CD4-positive, alpha-beta T cell treated with Interleukin-10 for 1 hour (primary cell): ENCODE measurements around the gene VEGFA.

Experiments used
- DNase-seq: peaks from one replicate; pipeline ENCODE4 v3.0.0-alpha.2; 2020

The VEGFA gene

DNA sequence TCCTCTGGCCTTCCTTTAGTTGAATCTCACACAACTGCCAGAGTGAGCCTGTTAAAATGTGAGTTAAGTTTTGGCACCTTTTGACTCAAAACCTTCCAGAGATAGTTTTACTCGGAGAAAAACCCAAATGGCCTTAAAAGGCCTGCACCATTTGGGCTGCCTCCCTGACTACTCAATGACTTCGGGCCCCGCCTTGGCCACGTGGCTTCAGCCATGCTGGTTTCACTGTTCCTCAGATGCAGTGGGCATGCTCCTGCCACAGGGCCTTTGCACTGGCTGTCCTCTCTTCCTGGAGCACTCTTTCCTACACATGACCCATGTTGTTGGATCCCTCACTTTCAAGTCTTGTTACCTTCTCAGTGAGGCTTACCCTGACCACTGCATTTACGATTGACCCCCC lies 18.3 kb downstream of the VEGFA start:
- no peak for DNase-seq

- DNase-seq: no peak
Measured at GRCh38 chr6:43789447-43789846, 19.4 kb downstream of the VEGFA start.

- no peak for DNase-seq
Measured at GRCh38 chr6:43790031-43790430, 20.0 kb downstream of the VEGFA start.

DNA sequence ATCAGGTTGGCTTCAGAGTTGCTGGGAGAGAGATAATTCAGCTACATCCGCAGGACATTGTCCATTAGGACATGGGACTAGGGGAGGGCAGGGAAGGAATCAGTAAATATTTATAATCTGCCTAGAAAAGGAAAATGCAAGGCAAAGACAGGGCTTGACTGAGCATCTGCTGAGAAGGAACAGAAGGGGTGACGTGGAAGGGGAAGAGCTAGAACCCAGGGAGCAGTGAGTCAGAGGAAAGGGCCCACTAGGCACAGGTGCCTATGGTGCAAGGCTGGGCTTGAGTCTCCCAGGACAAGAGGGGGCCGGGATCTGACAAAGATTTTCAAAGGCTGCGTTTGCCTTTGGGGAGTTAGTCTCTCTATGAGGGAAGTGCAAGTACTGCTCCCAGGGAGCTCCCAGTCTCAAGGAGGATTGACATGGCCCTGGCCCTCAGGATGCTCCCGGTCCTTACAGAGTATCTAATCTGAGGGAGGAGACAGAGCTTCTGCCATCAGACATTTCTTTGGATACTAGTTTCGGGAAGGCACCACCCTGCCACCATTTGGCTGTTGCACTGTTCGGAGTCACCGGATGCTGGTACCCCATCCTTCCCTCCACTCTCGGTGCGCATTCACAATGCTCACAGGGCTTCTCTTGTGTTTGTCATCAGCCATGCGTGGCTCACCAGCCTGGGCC lies 21.9 kb downstream of the VEGFA start:
- no peak for DNase-seq

DNA sequence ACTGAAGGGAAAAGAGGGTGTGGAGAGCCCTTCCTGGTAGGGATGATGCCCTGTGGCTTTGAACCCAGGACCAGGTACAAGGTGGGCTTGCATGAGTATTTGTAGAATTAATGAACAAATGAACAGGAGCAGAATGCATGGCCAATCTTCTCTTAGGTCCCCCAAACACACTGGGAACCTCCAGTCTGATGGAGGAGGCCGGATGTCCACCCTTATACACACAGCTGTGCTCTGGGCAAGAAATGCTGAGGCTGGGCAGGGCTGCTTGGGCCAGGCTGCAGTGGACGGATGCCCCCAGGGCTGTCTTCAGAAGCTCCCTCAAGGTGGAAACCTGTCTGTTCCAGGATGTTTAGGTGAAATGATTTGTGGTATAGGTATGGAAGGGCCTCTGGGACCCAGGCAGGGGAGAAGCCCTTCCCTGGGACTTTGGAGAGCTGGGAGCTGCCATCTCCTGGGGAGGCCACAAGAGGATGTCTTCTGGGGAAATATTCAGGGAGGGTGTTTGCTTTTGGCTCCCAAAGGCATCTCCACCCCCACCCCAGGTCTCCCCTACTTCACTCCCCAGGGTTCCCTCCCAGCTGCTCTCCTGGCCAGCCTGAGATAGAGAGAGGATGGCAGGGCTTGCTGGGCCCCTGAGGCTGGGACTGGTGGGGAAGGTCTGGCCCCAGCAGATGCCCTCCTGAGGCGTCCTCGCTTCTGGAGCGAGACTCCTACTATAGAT lies 23.3 kb downstream of the VEGFA start:
- DNase-seq: no peak

- no peak for DNase-seq
Measured at GRCh38 chr6:43793875-43794242, 23.8 kb downstream of the VEGFA start.

DNA sequence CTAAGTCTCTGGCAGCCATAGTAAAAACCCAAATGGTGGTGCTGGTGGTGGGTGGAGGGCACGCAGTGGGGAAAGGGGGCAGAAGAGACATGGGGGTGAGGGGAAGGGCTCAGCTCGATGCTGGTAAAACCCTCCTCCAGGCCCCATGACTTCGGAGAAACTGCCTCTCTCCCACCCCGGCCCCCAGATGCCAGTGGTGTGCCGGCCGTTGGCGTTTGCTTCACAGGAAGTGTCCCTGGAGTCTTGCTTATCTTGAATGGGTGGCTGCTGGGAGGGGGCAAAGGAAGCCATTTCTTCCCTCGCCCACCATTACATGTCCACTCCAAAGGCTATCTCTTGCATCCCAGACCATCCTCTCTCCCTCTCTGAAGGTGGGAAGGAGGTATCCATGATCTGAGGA lies 25.4 kb downstream of the VEGFA start:
- DNase-seq: no peak

- DNase-seq: no peak
Measured at GRCh38 chr6:43796168-43796567, 26.2 kb downstream of the VEGFA start.

- no peak for DNase-seq
Measured at GRCh38 chr6:43796903-43797890, 27.2 kb downstream of the VEGFA start.

DNA sequence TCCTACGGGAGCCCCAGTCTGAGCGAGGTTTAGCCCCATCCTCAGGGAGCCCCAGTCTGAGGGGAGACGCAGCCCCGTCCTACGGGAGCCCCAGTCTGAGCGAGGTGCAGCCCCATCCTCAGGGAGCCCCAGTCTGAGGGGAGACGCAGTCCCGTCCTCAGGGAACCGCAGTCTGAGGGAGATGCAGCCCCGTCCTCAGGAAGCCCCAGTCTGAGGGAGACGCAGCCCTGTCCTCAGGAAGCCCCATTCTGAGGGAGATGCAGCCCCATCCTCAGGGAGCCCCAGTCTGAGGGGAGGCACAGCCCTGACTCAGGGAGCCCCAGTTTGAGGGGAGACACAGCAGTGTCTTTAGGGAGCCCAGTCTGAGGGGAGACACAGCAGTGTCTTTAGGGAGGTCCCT lies 27.9 kb downstream of the VEGFA start:
- no peak for DNase-seq

- no peak for DNase-seq
Measured at GRCh38 chr6:43798688-43799444, 28.9 kb downstream of the VEGFA start.

DNA sequence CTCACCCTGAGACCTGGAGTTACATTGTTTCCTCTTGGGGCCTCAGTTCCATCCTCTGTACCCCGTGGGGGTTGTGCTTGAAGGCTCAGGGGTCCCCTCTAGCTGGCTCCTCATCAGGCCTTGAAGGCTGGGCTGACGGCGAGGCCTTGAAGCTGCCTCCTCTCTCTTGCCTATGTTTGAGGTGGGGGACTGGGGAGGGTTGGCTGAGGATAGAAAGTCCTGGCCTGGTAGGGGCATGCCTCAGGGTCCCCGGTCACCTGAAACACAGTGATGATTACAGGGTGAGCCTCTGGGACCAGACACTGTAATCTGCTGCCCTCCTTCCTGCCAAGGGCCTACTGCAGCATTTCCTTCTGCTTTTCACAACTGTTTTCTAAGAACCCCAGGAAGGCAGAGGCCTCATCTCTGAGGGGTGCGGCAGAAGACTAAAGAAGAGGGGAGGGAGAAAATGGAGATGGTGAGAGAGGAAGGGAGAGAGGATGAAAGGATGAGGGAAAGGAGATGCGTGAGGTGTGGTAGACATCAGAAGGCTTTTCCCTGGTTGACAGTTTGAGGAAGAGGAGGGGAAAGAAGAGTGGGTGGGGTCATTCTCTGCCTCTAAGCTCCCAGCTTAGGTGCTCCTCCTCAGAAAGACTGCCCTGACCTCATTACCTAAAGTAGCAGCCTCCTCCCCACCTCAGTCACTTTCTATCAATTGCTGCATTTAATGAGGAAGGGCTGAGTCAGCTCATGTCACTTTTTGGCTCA lies 29.7 kb downstream of the VEGFA start:
- no peak for DNase-seq

GRCh38 chr6:43800298-43800623 lies 30.2 kb downstream of the VEGFA start:
- DNase-seq: no peak

DNA sequence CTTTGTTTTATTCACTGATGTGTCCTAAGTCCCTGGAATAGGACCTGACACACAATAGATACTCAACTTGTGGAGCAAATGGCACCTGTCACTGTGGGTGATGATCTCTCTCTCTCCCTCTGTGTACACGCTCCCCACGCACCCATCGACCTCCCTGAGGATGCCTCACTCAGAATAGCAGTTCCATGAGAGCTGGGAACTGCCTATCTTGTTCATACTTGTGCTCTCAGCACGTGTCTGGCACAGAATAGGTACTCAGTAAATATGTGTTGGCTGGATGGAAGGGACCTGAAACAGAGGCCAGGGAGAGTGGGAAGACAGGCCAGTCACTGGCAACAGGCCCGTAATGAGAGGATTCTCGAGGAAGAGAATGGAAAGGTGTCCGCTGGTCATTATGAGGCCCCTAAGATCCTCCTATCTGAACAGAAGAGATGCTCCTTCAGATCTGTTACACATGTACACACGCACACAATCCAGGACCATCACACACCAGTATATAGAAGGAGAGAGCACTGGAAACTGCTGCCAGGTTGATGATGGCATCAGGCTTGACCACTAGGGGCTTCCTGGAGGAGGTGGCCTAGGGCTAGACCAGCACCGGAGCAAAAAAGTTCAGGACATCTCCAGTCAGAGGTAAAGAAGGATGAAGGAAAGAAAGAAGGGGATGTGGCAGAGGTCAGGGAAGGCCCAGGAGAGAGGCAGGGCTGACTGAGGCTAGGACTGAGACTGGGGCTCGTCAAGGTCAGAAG lies 30.9 kb downstream of the VEGFA start:
- DNase-seq: no peak

DNA sequence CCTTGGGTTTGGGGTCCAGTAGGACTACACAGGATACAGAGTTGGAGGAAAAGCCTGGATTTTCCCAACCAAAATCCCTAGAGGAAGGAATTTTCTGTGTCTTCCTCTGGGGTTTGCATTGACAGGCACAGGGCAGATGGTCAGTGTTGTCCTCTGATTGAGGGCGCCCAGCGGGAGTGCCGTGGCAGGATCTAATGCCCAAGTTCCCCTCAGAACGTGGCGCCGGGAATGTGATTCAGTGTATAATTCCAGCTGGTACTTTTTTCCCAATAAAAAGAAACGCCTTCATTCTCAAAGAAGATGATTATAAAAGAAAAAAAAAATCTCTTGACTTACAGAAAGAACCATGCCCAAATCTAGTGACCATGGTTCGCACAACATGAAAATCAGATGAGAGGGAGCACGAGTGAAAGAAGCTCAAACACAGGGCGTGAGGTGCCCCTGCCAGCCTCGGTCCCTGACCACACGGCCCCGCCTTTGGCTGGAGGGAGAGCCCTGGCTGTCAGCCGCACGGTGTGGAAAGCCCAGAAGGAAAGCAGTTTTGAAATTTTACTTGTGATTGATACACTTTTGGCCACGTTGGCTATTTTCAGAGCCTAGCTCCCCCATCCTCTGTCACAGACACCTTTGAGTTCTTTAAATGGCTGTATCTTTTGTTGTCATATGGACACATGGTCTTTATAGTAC lies 31.6 kb downstream of the VEGFA start:
- no peak for DNase-seq

DNA sequence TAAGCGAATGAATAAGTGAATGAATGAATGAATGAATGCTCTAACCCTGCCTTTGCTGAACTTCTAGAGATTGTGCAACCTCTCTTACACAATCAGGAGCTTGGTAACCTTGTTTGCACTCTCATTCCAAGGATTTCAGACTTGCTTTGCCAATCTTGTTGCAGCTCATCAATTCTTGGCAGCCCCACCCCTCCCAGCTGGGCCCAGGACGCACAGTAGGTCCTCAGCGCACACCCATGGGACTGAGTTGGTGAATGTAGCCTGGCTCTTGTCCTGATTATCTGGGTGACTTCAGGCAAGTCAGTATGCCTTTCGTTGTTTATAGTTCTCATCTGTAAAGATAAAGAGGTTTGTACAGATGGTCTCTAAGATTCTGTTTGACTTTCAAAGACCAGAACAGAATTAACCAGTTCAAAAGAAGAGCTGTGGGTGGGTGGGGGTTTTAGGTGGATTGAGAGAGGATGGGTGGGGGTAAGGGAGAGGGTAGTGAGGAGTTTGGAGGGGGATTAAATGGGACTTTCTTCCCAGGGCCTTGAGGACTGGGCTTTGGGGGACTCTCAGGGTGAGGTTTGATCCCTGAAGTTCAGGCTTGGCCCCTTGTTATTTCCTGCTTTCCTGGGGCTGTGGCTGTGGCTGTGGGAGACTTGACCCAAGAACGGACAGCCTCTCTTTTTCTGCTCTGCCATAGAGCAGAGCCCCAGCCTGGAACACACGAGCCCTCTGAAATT lies 33.2 kb downstream of the VEGFA start:
- DNase-seq: no peak

DNA sequence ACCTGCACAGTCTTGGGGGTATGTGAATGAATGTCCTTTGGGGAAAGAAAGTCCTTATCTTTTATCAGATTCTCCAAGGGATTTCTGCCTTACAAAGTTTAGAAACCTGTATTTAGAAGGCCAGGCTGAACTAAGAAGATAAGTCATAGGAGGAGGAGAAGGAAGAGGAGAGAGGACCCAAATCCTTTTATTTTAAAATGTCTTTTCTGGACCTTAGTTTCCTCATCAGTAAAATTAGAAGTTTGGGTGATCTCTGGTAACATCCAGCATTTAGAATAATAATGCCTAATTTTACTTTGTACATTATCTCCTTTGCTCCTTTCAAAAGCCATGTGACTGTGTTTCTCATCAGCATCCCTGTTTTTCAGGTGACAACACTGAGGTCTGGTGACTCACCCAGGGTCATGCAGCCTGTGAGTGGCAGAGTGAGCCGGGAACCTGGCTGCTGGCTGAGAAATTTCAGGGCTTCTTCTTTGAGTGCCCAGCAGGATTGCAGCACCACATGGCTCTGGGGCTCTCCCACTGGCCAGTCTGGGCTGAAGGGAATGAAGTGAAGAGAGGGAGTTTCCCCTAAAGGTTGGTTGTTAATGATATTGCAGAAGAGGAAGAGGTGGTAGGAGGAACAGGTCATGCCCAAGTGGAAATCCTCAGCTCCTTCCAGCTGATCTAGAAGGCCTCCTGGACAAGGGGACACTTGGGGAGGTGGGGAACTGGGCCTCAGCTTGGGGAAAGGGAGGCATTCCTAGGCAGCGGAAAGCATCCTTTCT lies 34.0 kb downstream of the VEGFA start:
- no peak for DNase-seq

GRCh38 chr6:43804550-43805223 lies 34.7 kb downstream of the VEGFA start:
- no peak for DNase-seq

GRCh38 chr6:43805699-43806042 lies 35.7 kb downstream of the VEGFA start:
- DNase-seq: no peak
